GM21390 (cell line): Measurements from ENCODE around the gene GABARAP.

Source experiments
- ATAC-seq: cut with Tn5 transposase; IDR thresholded peaks from one replicate; pipeline ENCODE4 v1.9.1; 2021; ENCODE audit not compliant: unreplicated experiment

Gene GABARAP

DNA sequence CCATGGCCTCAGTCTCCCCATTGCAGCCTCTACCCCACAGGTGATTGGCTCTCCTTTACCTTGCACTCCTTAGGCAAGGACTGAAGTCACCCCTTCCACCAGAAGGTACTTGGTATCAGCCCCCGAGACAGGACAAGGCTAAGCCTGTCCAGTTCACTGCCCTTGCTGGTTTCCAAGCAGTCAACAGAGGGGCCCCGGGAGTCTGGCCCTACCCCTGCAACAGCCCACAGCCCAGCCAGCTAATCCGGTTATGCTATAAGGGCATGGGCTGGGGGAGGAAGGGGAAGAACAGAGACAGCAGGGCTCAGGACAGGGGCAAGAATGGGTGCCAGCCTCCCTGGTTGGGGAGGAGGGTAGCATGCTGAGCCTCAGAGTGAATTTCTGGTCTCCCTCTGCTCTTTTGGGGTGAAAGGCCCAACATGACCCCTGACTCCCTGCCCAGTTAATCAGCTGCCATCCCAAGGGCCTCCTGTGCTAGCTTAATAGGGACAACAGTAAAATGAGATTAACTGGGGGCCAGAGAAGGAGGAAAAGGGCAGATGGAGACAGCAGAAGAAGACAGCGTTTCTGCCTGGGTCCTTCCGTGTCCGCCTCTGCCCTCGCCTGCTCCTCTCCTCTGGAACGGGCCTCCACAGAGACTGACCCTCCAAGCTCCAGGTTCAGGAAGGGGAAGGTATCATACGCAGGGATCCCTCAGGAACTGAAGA, 33.3 kb downstream of the GABARAP start:
- no peak for ATAC-seq

DNA sequence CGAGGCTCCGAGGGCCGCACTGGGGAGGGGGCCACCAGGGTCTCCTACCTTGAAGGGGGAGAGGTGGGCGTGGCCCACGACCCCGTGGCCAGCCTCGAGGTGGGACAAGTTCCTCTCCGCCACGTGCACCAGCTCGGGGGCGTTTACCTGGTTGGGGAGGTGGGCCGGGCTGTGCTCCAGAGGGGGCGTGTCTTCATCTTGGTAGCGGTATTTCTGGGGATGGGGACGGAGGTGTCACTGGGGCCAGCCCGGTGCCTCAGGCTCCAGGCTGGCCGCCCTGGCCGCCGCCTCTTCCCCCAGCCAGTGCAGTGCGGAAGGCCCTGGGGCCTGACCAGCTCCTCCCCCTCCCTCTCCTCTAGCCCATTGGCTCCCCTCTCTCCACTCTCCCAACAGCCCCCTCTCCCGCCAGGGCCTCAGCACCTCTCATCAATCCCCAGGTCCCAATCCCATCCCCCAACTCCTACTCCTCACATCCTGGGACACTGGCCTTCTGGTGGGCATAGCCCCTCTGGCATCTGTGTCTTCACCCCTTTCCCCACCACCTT, 34.1 kb downstream of the GABARAP start:
- no peak for ATAC-seq

GRCh38 chr17:7207120-7208001, 34.9 kb downstream of the GABARAP start:
- ATAC-seq, result no peak

DNA sequence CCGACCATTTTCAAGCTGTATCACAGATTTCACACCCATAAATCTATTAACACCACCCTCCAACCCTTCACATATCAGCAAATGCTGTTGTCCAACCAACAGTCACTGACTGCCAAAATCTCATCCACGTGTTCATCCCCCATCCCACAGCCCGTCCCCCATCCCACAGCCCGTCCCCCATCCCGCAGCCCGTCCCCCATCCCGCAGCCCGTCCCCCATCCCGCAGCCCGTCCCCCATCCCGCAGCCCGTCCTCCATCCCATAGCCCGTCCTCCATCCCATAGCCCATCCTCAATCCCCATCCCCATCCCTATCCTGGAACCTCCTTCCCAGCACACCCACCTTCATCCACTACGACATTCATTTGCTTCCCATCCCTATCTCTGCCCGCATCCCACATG, 36.7 kb downstream of the GABARAP start:
- ATAC-seq, result no peak

GRCh38 chr17:7204828-7205461, 37.3 kb downstream of the GABARAP start:
- ATAC-seq, result peak; percentile 78

DNA sequence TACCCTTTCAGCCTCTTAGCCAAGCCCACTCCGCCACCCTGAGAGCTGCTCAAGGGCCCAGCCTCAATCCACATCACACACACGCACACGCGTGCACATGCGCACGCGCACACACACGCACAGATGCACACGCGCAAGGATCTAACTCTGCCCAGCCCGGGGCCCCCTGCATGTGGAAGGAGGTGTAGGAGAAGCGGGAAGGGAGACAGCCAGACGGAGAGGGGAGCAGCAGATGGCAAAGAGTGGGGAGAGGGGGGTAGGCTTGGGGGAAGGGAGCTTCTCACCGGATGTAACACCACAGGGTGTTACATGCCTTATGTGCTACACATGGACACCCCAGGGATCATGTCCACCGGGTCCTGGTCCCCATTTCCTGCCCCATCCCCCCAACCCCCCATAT, 37.9 kb downstream of the GABARAP start:
- ATAC-seq, result no peak

GRCh38 chr17:7203391-7203790, 38.9 kb downstream of the GABARAP start:
- no peak for ATAC-seq

DNA sequence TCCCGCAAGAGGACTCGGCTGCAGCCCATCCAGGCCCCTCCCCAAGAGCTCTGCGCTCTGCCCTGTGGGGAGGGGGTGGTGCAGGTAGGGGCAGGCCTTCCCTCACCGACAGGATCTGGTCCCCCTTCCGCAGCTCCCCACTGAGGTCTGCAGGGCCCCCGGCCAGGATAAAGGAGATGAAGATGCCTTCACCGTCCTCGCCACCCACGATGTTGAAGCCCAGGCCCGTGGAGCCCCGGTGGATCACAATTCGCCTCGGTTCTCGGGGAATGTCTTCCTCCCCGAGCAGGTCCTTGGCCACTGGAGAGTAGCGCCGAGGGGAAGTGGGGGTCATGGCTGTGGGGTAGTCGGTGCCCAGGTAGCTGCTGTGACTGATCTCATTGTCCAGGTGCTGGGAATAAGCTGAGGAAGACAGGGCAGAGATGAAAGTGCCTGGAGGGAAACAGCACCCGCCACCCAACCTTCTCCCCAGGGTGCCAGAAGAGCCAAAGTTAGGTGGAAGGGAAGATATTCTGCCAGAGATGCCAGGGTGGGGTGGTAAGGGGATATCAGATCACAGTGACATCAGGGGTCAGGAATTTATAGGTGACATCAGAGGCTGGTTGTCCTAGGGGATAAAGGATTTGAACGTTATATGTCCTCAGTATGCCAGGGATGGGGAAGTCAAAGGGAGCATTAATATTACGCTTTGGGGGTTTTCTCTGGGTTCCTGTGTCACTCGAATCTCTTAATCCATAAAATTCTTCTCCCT, 45.4 kb downstream of the GABARAP start:
- no peak for ATAC-seq

DNA sequence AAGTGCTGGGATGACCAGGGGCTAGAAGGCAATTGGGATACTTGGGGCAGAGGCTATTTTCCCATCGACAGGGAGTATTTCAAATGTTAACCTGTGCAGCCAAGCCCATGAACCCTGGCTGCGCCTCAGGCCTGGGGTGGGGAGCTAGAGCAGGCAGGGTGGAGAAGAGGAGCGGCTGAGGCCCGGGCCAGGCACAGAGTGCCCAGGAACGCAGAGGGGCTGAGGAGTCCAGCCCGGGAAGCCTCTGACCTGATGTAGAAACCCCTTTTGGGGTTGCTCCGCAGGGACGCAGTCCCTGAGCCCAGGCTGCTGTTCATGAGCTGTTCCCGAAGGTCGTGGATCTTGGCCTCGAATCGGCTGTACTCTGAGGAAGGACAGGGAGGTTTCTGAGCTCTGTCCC, 46.3 kb downstream of the GABARAP start:
- ATAC-seq, result no peak

GRCh38 chr17:7192271-7192937, 49.8 kb downstream of the GABARAP start:
- ATAC-seq, result no peak

DNA sequence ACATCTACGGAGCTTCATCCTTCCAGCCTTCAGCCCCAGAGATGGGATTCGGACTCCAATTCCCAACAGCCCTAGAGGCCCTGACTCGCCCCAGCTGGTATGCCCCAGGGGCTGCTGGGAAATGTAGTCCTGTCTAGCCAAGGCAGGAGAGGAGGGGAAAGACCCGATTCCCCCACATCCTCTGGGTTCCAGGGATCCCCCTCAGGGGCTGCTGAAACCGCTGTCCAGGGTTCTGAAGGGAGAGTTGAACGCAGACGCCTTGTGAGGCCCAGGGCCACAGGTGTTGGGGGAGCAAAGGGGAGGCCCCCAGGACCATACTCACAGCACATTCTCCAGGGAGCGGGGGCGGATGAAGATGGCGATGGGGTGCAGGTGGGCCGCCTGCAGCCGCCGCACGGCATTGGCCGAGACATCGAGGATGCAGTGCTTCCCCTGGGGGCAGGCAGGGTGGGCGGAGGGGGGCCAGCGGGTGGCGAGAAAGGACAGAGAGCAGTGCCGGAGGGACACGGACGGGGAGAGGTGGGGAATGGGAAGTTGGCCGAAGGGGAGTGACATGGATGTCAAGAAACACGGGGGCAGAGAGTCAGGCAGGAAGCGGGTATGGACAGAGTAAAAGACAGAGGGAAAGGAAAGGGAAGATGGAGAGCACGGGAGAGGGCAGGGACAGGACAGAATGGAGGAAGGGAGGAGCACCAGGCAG, 50.5 kb downstream of the GABARAP start:
- no peak for ATAC-seq

GRCh38 chr17:7191069-7191468, 51.2 kb downstream of the GABARAP start:
- no peak for ATAC-seq

DNA sequence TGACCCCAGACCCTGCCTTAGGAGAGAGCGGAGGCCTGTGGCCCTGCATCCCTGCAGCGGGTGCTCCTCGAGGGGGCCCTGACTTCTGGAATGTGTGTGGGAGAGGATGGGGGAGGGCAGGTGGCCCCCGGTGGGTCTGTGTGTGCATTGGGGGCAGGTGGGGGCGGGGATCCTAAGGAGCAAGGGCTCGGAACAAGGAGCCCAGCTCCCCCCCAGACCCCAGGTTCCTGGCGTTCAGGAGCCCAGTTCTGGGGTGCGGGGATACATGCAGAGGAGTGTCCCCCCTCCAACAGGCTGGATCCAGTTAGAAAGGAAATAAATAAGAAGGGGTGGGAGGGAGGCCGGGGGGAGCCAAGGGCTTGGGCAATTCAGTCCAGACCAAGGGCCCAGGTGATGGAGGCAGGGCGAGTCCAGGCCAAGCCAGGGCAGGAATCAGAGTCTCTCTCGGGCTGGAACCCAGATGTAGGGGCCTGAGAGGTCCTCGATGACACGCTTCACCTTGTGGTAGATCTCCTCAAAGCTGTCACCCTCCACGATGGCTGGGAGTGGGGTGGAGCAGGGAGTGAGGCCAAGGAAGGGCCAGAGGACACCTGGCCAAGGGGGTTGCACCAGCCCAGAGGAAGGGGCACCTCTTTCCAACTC, 51.9 kb downstream of the GABARAP start:
- ATAC-seq, result no peak
